Embryonic facial prominence (tissue), 1 donor: ENCODE measurements around the gene BTBD17.

ENCODE experiments used
- DNase-seq: peaks from one replicate; pipeline ENCODE4 v3.0.0-alpha.2; 2016; ENCODE audit errors: extremely low spot score

The BTBD17 gene

DNA sequence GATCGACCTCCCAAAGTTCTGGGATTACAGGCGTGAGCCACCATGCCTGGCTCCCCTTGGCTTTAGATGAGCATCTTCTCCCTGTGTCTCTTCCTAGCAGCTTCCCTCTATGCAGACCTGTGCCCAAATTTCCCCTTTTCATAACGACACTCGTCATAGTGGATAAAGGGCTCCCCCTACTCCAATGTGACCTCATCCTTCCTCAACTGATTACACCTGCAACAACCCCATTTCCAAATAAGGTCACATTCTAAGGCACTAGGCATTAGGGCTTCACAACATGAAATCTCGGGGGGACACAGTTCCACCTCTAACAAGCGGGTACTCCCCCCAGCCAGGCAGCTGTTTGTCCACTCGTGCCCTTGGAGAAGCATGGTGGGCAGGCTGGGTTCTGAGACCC, 25.4 kb downstream of the BTBD17 start:
- DNase-seq, result no peak

DNA sequence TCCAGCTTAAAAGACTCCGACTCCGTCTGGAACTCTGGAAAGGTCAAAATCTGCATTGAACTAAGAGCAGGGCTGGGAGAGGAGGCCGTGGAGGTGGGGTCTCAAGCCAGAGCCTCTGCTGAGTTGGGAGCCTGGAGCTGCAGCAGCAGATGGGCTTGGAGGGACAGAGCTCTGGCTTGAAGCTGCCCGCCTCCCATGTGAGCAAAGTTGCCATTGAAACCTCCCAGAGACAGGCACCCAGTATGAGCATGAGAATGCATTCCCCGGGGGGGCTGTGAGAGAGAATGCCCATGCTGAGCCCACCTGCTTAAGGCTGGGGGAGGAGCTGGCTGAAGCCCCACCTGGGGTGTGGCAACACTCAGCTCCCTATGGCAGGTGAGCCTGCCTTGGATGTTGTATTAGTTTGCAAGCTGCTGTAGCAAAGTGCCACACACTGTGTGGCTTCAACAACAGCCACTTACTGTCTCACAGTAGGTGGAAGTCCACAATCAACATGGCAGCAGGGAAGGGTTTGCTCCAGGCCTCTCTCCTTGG, 26.1 kb downstream of the BTBD17 start:
- DNase-seq, result no peak

DNA sequence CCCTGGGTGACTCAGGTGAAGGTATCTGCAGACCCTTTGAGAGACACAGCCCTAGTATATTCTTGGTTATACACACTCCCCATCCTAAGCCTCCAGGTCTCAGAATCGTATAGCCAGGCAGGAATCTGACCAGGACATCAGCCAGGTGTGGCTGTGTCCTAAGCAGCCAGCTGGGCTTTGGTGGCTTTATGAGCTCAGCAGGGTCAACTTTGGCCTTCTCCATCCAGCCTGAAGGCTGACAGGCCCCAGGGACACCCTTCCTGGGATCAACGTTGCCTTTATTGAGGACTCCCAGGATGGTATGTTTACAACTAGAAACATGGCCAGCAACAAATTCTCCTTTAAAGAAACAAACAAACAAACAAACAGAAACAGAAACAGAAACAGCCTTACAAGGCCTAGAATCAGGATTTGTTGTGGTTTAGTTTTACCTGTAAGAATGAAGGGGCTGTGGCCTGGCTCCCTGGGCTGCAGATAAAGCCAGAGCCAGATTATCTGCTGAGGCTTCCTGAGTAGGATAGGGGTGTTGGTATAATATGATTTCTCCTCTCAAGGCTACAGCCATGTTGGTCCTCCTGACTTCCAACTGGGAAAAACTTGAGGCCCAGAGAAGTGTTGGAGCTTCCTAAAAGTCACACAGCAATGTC, 27.2 kb downstream of the BTBD17 start:
- DNase-seq, result no peak

DNA sequence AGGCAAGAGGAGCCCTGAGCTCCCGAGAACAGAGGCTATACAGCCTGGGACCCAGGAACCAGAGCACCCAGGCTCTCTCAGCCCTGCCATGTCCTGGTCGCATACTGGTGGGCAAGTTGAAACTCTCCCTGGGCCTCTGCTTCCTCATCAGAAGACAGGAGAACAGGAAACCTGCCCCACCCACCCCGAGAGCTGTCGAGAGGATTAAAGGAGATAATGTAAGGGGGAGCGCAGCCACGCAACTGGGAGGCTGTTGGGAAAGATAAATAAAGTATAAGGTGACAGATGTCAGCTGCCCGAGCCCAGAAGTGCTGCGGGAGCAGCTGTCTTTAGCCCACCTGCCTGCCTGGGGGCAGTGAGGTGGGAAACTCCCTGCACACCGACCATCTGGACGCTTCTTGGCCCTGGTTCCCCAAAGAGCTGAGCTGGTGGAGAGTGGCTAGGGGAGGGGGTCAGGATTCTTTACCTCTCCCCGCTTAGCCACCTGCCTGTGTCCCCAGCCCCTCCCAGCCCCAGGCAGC, 28.8 kb downstream of the BTBD17 start:
- no peak for DNase-seq

DNA sequence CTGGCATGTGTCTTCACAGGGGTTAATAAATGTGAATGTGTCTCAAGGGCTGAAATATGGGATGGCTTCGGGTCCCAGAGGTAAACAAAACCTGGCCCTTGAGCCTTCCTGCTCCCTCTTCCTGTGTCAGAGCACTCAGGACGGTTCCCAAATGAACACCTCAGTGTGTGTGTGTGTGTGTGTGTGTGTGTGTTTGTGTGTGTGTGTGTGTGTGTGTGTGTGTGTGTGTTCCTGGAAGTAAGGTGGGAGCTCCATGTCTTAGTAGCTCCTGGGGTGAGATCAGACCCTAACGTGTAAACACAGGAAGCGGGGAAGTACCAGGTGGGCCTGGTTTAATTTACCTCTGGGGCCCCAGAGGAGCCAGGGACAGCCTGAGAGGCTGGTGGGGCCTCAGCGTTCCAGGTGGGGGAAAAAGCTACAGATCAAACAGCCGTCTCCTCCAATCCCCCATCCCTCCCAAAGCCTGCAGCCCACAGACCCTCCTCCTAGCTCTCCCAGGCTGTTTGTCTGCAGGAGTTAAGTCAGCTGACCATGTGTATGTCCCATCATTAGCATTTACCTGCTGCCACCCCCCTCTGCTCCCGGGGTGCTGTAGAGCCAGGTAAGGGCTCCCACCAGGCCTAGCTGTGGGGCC, 29.5 kb downstream of the BTBD17 start:
- DNase-seq, result no peak

DNA sequence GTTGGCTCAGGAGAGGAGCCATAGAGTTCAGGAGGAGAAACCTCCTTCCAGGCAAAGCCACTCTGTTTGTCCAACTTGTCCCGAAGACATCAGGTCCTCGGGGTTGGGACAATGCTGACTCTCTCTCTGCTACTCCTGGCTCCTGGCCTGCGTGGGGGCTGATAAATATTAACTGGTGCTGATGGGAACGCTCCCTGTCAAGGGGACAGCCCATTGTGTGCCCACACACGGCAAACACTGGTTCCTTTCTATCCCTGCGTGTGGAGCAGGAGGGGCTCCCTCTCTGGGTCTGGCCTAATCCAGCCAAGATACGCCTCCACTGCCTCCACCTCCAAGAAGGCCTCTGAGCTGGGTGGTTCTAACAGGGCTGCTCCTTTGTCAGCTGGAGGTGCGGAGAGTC, 31.2 kb downstream of the BTBD17 start:
- DNase-seq, result no peak

DNA sequence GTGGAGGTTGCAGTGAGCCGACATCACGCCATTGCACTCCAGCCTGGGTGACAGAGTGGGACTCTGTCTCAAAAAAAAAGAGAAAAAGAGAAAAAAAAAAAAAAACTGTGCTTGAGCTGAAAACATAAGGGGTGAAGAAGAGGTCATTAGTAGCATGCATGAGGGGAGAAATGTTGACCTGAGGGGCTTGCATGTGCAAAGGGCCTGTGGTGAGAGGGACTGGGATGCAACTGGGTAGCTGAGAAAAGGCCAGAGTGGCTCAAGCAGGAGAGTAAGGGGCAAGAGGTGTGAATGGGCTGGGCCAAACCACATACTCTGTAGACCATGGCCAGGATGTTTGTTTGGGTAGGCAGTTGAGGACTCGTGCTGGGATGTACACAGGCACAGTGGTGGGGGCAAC, 32.3 kb downstream of the BTBD17 start:
- no peak for DNase-seq

DNA sequence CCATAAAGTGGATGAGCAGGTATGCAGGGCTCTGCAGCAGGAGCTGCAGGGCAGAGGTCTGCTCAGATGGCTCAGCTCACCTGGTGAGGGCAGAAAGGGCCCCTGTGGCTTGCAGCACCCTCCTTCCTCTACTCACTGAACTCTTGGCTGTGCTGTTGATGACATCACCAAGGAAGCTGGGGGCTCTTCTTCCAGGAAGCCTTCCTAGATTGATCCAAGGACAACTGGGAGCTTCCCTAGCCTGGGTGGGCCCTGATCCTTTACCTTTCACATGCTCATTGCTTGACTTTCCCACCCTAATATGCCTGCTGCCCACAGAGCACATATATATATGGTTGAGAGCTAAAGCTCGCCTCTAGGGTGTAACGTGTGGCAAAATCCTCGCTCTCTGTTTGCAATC, 33.2 kb downstream of the BTBD17 start:
- DNase-seq, result no peak

DNA sequence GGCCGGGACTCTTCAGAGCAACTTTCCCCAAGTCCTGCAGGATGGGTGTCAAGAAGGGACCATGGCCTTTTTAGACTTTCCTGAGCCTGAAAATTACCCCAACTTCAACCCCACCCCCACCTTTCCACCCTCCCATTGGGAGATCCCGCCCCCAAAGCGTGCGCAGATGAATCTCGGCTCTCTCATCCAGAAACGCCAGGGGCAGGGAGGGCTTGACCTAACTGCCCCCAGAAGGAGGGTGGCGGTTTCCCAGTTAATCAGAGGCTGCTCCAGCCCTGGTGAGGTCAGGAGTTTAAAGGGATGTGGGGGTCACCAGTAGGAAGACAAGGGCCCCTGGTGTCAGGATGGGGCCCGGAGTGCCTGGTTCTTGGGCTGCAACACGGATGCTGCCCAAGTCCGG, 35.2 kb downstream of the BTBD17 start:
- DNase-seq, result no peak

DNA sequence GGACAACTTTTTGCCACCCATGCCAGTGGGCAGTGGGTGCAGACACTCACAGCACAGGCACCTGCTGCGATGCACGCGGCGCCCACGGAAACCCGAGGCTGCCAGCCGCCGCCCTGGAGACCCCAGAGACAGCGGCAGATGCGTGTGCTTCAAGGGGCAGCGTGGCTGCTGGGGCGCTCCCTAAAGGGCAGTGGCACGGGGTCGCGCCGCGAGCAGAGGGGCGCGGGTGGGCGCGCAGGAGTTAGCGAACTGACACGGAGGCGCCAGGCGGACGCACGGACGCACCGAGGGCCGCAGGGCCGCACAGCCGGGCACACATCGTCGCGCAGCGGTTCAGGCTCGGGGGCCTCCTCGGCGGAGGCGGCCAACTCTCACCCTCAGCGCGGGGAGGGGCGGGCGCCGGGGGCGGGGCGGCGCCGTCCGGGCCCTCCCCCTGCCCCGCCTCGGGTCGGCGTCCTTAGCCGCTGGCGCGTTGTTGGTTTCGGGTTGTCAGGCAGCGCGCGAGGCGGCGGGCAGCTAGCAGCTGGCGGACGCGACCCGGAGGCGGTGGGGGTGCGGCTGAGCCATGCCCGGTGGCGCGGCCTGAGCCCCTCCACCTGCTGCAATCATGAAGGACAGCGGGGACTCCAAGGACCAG, 35.8 kb downstream of the BTBD17 start, which contains the start of gene KIF19:
TSS of gene KIF19 (plus strand) at position 484 of the 637 bp plus-strand sequence. CDS start at position 608, 124 bp downstream.
- DNase-seq, result no peak

DNA sequence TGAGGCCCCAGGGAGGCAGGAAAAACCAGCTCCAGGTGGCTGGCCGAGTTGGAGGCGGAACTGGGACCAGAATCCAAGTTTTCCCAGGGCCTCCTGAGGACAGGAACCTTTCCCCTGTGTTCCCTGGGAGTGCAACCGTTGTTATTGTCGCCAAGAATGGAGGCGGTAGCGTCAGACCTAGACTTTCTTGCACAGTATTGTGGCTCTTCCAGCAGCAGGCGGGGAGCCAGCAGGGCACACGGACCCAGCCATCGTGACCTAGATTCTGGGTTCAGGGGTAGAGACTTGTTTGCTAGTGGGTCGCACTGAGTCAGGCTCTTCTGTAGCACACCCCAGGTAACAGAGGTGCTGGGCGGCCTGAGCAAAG, 36.3 kb downstream of the BTBD17 start:
- no peak for DNase-seq

DNA sequence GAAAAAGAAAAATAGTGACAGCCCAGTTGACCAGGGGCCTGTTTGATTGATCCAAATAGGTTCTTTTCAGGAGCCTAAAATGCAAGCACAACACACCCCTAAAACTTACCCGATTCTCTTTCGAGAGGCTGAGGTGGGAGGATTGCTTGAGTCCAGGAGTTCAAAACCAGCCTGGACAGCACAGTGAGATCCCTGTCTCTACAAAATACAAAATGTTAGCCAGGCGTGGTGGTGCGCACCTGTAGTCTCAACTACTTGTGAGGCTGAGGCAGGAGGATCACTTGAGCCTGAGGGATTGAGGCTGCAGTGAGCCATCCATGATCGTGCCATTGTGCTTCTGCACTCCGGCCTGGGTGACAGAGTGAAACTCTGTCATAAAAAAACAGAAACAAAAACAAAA, 37.1 kb downstream of the BTBD17 start:
- DNase-seq, result no peak

DNA sequence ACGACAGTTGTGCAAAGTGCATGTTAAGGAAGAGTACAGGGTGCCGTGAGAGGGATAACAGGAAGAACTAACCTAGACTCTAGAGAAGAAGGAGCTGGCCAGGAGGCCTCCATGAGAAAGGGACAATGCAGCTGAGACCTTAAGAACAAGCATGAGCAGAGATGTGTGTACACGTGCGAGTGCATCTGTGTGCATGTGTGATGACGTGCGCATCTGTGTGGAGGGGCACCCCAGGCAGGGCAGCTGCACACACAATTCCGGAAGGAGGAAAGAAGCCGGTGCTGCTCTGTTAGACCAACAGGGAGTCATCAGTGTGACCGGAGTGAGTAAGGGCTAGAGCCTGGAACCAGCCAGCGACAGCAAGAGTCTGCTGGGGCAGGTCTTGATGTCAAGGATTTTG, 43.3 kb downstream of the BTBD17 start:
- no peak for DNase-seq

DNA sequence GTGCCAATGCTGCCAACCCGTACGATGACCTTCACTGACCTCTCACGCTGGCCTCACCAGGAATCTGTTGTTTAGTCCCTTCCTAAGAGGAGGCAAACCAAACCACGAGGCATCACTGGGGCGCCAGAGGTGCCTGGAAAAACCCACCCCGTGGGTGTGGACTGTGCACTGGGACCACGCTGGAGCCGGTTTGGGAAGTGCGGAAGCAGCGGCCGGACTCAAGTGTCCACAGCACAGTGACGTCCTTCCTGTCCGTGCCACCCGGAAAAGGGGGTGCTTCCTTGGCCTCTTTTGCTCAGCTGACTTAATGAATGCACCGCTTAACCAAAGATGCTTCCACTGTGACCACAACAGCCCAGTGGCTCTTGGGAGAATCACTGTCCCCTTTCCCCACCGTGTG, 44.6 kb downstream of the BTBD17 start:
- DNase-seq, result no peak

DNA sequence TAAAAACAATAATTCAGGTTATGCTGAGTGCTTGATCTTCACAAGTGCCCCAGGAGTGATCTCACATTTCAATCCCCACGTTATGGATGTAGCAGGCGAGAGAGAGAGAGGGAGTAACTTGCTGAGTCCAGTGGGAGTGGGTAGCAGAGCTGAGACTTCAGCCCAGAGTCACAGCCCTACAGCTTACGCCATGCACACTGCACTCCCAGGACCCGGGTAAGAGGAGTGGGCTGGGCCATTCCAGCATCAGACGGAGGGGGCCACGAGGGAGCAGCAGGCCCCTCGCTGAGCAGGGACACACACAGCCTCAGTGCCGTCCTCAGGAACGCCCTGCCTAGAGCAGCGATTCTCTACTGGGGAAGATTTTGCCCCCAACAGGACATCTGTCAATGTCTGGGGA, 45.4 kb downstream of the BTBD17 start:
- no peak for DNase-seq

DNA sequence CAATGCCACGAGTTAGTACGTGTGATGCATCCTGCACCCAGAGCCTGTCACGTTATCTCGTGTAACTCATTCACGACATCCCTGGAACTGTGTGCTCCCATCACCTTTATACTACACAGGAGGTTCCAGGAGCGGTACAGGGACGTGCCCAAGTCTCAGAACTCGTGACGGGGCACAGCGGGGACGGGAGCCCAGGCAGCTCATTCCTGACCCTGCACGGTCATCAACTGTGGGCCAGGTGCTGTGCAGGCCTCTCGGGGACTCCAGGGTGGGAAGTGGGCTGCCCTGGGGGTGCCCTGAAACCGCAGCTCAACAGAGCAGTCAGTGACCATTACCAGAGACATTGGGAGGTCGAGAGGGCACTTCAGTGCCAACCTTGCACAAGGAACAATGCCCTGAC, 46.8 kb downstream of the BTBD17 start:
- DNase-seq, result no peak

DNA sequence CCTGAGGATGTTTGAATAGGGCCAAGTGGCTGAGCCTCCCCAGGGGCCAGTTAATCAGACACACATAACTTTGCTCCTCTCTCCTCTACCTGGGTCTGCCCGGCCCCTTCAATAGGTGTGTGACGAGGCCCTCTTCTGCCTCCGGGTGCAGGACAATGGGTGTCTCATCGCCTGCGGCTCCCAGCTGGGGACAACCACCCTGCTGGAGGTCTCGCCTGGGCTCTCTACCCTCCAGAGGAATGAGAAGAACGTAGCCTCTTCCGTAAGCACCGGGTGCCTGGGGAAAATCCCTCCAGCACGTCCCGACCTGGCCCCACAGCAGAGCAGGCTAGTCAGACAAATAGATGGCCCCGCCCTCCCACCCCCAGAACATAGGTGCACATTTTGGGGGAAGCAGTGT, 51.8 kb downstream of the BTBD17 start:
- no peak for DNase-seq

DNA sequence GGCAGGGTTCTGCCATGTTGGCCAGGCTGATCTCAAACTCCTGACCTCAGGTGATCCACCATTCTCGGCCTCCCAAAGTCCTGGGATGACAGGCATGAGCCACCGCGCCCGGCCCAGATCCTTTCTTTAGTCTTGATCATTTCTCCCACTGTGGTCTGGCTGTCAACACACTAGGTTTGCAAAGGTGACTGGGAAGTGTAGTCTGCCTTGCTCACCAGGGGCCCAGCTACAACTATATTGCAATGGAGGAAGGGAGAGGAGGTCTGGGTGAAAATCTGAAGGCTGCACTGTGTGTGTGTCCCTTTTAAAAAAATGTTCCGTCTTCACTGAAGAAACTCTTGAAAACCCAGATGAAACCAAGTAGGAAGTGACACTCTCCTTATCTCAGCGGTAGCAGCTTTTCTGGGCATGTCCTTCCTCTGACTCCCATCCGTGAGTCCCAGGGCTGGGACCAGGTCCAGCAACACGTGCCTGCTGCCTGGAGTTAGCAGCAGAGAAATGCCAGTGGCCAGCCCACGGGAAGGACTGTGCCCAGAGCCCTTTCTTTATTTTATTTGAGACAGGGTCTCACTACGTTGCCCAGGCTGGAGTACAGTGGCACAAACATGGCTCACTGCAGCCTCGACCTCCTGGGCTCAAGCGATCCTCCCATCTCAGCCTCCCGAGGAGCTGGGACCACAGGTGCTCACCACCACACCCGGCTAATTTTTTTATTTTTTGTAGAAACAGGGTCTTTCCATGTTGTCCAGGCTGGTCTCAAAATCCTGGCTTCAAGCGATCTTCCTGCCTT, 53.5 kb downstream of the BTBD17 start:
- no peak for DNase-seq
